Measurements from ENCODE around the gene TMEM100. TPM values are rescaled to one million over a fixed set of nuclear protein-coding genes. Genes with fewer than 3 reads are reported as not detected.

Gene TMEM100
- total RNA-seq, 1 experiment from 2014 or later, result not detected

DNA sequence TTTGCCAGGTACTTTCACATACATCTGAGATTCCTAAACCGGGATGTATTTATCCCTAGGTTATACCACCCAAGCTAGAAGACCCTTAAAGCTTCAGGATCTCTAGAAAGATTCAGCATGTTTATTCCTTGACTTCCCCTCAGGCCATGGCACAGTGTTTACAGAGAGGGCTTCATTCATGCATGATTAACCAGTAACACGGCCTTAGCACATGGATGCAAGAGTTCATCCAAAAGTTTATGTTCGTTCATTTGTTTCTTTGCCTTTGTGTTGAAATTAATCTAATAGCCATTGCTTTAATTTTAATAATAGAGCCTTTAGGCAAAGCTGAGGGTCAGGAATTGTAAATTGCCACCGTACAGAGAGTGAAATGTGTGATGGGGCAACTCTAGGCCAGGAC, 41.9 kb upstream of the TMEM100 start:
- ATAC-seq (no peak), DNase-seq (no peak)
- ChIA-PET CTCF (no interaction called here), POLR2A (ENCODE audit: unreplicated experiment) (no interaction called here)
- BruUV-seq (replicated peaks), result no TSS peak
- H3K9ac ChIP-seq (ENCODE audit: low read length), result no peak overlapping the region
- no peak overlapping the region for H3K4me2 ChIP-seq (ENCODE audit: low read length)
- H3K36me3 ChIP-seq (ENCODE audit: low read depth, low read length), result peaks cover 7% of the 10 kb centered on the region; the same call in 1 of the 2 replicates
- no peaks in the 10 kb centered on the region for H4K20me1 ChIP-seq (ENCODE audit: low read length)
- no peak overlapping the region for H3K27ac ChIP-seq (ENCODE audit: low read length)
- H3K27me3 ChIP-seq (ENCODE audit: low read length), result no peaks in the 10 kb centered on the region
- no peak overlapping the region for H3K4me3 ChIP-seq (ENCODE audit: low read length)
- no peak overlapping the region for H2AFZ ChIP-seq (ENCODE audit: low read length)
- H3K9me2 ChIP-seq (replicated peaks; ENCODE audit: low read length), result no peaks in the 10 kb centered on the region
- H3K9me3 ChIP-seq (ENCODE audit: low read length), result no peaks in the 10 kb centered on the region
- H3K4me1 ChIP-seq (ENCODE audit: insufficient read depth, low read length), result peaks cover 9% of the 10 kb centered on the region
- intact Hi-C loops (cut with micrococcal nuclease), result no loop called here
- no peaks in the 10 kb centered on the region for H3F3A ChIP-seq (ENCODE audit: low read length, unreplicated experiment)
- TF ChIP-seq EZH2phosphoT487 (IDR thresholded peaks at IDR 0.05; ENCODE audit: borderline replicate concordance, low read length) (no peak), EZH2 (IDR thresholded peaks at IDR 0.05; ENCODE audit: low read length, unreplicated experiment) (no peak)
- TF ChIP-seq, protein P1, sequence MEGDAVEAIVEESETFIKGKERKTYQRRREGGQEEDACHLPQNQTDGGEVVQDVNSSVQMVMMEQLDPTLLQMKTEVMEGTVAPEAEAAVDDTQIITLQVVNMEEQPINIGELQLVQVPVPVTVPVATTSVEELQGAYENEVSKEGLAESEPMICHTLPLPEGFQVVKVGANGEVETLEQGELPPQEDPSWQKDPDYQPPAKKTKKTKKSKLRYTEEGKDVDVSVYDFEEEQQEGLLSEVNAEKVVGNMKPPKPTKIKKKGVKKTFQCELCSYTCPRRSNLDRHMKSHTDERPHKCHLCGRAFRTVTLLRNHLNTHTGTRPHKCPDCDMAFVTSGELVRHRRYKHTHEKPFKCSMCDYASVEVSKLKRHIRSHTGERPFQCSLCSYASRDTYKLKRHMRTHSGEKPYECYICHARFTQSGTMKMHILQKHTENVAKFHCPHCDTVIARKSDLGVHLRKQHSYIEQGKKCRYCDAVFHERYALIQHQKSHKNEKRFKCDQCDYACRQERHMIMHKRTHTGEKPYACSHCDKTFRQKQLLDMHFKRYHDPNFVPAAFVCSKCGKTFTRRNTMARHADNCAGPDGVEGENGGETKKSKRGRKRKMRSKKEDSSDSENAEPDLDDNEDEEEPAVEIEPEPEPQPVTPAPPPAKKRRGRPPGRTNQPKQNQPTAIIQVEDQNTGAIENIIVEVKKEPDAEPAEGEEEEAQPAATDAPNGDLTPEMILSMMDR (conservative IDR thresholded peaks at IDR 0.05; ENCODE audit: low read depth, low read length), result no peak
- H3K79me2 ChIP-seq (ENCODE audit: low read length), result no peaks in the 10 kb centered on the region

DNA sequence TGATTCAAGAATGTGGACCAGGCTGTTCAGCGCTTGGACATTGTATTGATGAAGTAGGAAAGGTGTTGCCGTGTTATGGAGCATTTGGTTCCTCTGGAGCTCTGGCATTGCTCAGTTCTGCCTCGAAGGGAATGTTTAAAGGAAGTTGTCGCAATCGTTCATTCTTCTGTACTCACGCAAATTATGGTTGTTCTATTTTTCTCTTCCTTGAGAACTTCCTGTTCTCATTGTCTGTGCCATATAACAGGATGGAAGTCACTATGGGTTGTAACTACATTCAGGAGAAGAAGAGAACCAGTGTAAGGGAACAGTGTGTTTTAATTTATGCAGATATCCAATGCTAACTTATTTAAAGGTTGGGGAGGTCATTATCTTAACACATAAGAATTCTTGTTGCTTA, 41.2 kb upstream of the TMEM100 start:
- H3K27me3 ChIP-seq (ENCODE audit: low read length), result no peaks in the 10 kb centered on the region
- H3F3A ChIP-seq (ENCODE audit: low read length, unreplicated experiment), result no peaks in the 10 kb centered on the region
- H3K79me2 ChIP-seq (ENCODE audit: low read length), result no peaks in the 10 kb centered on the region
- intact Hi-C loops (cut with micrococcal nuclease), result no loop called here
- H2AFZ ChIP-seq (ENCODE audit: low read length), result no peak overlapping the region
- no peak overlapping the region for H3K27ac ChIP-seq (ENCODE audit: low read length)
- DNase-seq (no peak), ATAC-seq (no peak)
- POLR2A ChIA-PET (ENCODE audit: unreplicated experiment), result no interaction called here
- no peak overlapping the region for H3K4me2 ChIP-seq (ENCODE audit: low read length)
- no peak overlapping the region for H3K4me3 ChIP-seq (ENCODE audit: low read length)
- no peak for TF ChIP-seq EZH2phosphoT487 (IDR thresholded peaks at IDR 0.05; ENCODE audit: borderline replicate concordance, low read length)
- TF ChIP-seq, protein P1 (conservative IDR thresholded peaks at IDR 0.05; ENCODE audit: low read depth, low read length), result no peak
- TF ChIP-seq EZH2 (IDR thresholded peaks at IDR 0.05; ENCODE audit: low read length, unreplicated experiment), result no peak
- CTCF ChIA-PET, result no interaction called here
- no peaks in the 10 kb centered on the region for H4K20me1 ChIP-seq (ENCODE audit: low read length)
- BruUV-seq (replicated peaks), result no TSS peak
- peaks cover 1% of the 10 kb centered on the region; the same call in 1 of the 2 replicates for H3K4me1 ChIP-seq (ENCODE audit: insufficient read depth, low read length)
- no peak overlapping the region for H3K9ac ChIP-seq (ENCODE audit: low read length)
- no peaks in the 10 kb centered on the region for H3K9me3 ChIP-seq (ENCODE audit: low read length)
- peaks cover 5% of the 10 kb centered on the region; the same call in 1 of the 2 replicates for H3K36me3 ChIP-seq (ENCODE audit: low read depth, low read length)
- no peaks in the 10 kb centered on the region for H3K9me2 ChIP-seq (replicated peaks; ENCODE audit: low read length)

DNA sequence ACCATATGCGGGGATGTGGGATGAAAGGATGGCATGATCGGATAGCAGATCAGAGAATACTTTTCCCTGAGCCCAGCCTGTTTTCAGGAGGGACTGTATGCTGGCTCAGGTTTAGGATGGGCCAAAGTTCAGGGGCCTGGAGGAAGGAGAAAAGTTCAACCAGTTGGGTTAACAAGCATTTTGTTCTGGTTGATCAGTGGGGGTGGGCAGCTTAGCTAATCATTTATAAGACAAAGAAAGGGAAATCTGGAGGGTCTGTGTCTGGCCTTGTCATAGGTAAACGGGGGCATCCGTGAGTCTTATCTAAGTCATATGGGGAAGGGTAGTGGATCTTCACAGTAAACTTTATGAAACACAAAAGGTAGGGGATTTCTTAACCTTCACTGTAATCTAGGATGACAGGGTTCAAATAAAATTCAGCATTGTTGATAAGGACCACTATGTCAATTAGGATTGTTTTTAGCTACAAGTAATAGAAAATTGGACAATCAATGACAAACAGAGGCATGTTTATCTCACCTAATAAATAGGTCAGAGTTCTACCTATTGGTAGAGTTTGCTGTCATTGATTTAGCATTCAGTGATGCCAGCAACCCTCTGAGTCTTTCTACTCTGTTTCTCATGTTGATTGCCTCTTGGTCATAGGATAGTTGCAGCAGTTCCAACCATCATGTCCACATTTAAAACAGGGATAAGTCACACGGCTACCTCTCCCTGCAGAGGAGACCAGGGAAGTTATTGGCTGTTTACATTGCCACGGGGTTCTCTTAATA, 39.6 kb upstream of the TMEM100 start:
- Histone ChIP-seq H3K79me2 (ENCODE audit: low read length) (no peaks in the 10 kb centered on the region; the same call in 1 of the 2 replicates), H3K9me2 (replicated peaks; ENCODE audit: low read length) (no peaks in the 10 kb centered on the region), H3K36me3 (ENCODE audit: low read depth, low read length) (no peaks in the 10 kb centered on the region), H3K4me3 (ENCODE audit: low read length) (no peak overlapping the region), H3K9me3 (ENCODE audit: low read length) (no peaks in the 10 kb centered on the region), H3K4me2 (ENCODE audit: low read length) (no peak overlapping the region), H3F3A (ENCODE audit: low read length, unreplicated experiment) (no peaks in the 10 kb centered on the region), H3K27ac (ENCODE audit: low read length) (no peak overlapping the region), H3K9ac (ENCODE audit: low read length) (no peak overlapping the region), H4K20me1 (ENCODE audit: low read length) (no peaks in the 10 kb centered on the region), H3K4me1 (ENCODE audit: insufficient read depth, low read length) (no peaks in the 10 kb centered on the region), H2AFZ (ENCODE audit: low read length) (no peak overlapping the region), H3K27me3 (ENCODE audit: low read length) (no peaks in the 10 kb centered on the region)
- POLR2A ChIA-PET (ENCODE audit: unreplicated experiment), result no interaction called here
- no TSS peak for BruUV-seq (replicated peaks)
- ATAC-seq (no peak), DNase-seq (no peak)
- CTCF ChIA-PET, result no interaction called here
- intact Hi-C loops (cut with micrococcal nuclease), result no loop called here
- TF ChIP-seq, protein P1 (conservative IDR thresholded peaks at IDR 0.05; ENCODE audit: low read depth, low read length), result no peak
- no peak for TF ChIP-seq EZH2phosphoT487 (IDR thresholded peaks at IDR 0.05; ENCODE audit: borderline replicate concordance, low read length)
- TF ChIP-seq EZH2 (IDR thresholded peaks at IDR 0.05; ENCODE audit: low read length, unreplicated experiment), result no peak

All from PC-3 (cell line).